ENCODE data around the gene NOTCH4. TPM values are rescaled to one million over a fixed set of nuclear protein-coding genes. Genes with fewer than 3 reads are reported as not detected.
"Not testable (repeated sequence)": the region's sequence is repeated elsewhere in the genome, so short reads cannot be mapped to it uniquely, and the experiment has no call there.

NOTCH4 gene
- total RNA-seq, 1 experiment from 2014 or later = 0.27 TPM

- no peak for DNase-seq (ENCODE audit: low spot score)
- in situ Hi-C loops (cut with HindIII; ENCODE audit: low sequenced_read_pairs) = no loop called here
Observed at GRCh38 chr6:32222333-32223230, 1.3 kb downstream of the NOTCH4 start.

- no peak for DNase-seq (ENCODE audit: low spot score)
- in situ Hi-C loops (cut with HindIII; ENCODE audit: low sequenced_read_pairs) = no loop called here
Observed at GRCh38 chr6:32220021-32220420, 3.8 kb downstream of the NOTCH4 start.

- in situ Hi-C loops (cut with HindIII; ENCODE audit: low sequenced_read_pairs) = no loop called here
- no peak for DNase-seq (ENCODE audit: low spot score)
Observed at GRCh38 chr6:32218167-32218566, 5.7 kb downstream of the NOTCH4 start.

- in situ Hi-C loops (cut with HindIII; ENCODE audit: low sequenced_read_pairs) = no loop called here
- DNase-seq (ENCODE audit: low spot score) = no peak
Observed at GRCh38 chr6:32216998-32217397, 6.9 kb downstream of the NOTCH4 start.

- in situ Hi-C loops (cut with HindIII; ENCODE audit: low sequenced_read_pairs) = no loop called here
- no peak for DNase-seq (ENCODE audit: low spot score)
Observed at GRCh38 chr6:32216285-32216684, 7.6 kb downstream of the NOTCH4 start.

GRCh38 chr6:32215617-32216016 is 8.2 kb downstream of the NOTCH4 start:
- in situ Hi-C loops (cut with HindIII; ENCODE audit: low sequenced_read_pairs) = no loop called here
- DNase-seq (ENCODE audit: low spot score) = no peak

GRCh38 chr6:32214126-32214525 is 9.7 kb downstream of the NOTCH4 start:
- in situ Hi-C loops (cut with HindIII; ENCODE audit: low sequenced_read_pairs) = no loop called here
- DNase-seq (ENCODE audit: low spot score) = no peak

GRCh38 chr6:32213649-32214048 is 10.2 kb downstream of the NOTCH4 start:
- no peak for DNase-seq (ENCODE audit: low spot score)
- in situ Hi-C loops (cut with HindIII; ENCODE audit: low sequenced_read_pairs) = no loop called here

- in situ Hi-C loops (cut with HindIII; ENCODE audit: low sequenced_read_pairs) = no loop called here
- DNase-seq (ENCODE audit: low spot score) = no peak
Observed at GRCh38 chr6:32212076-32212760, 11.6 kb downstream of the NOTCH4 start.

- in situ Hi-C loops (cut with HindIII; ENCODE audit: low sequenced_read_pairs); DNase-seq (ENCODE audit: low spot score): not testable (repeated sequence)
Observed at GRCh38 chr6:32211432-32211831, 12.4 kb downstream of the NOTCH4 start.

GRCh38 chr6:32210191-32210601 is 13.7 kb downstream of the NOTCH4 start:
- in situ Hi-C loops (cut with HindIII; ENCODE audit: low sequenced_read_pairs) = no loop called here
- DNase-seq (ENCODE audit: low spot score) = no peak

- in situ Hi-C loops (cut with HindIII; ENCODE audit: low sequenced_read_pairs) = no loop called here
- no peak for DNase-seq (ENCODE audit: low spot score)
Observed at GRCh38 chr6:32208996-32209395, 14.9 kb downstream of the NOTCH4 start.

GRCh38 chr6:32204268-32204715 is 19.6 kb downstream of the NOTCH4 start:
- in situ Hi-C loops (cut with HindIII; ENCODE audit: low sequenced_read_pairs) = no loop called here
- DNase-seq (ENCODE audit: low spot score) = no peak

GRCh38 chr6:32203426-32204267 is 20.2 kb downstream of the NOTCH4 start:
- in situ Hi-C loops (cut with HindIII; ENCODE audit: low sequenced_read_pairs) = no loop called here
- DNase-seq (ENCODE audit: low spot score) = no peak

GRCh38 chr6:32202186-32202585 is 21.7 kb downstream of the NOTCH4 start:
- in situ Hi-C loops (cut with HindIII; ENCODE audit: low sequenced_read_pairs) = no loop called here
- DNase-seq (ENCODE audit: low spot score) = no peak

- in situ Hi-C loops (cut with HindIII; ENCODE audit: low sequenced_read_pairs) = no loop called here
Observed at GRCh38 chr6:32200711-32201475, 23.0 kb downstream of the NOTCH4 start.

GRCh38 chr6:32198866-32199265 is 25.0 kb downstream of the NOTCH4 start:
- in situ Hi-C loops (cut with HindIII; ENCODE audit: low sequenced_read_pairs) = no loop called here
- DNase-seq (ENCODE audit: low spot score) = no peak

More at GRCh38 chr6:32200711-32201475, 23.0 kb downstream of the NOTCH4 start:
- DNase-seq (ENCODE audit: low spot score) = no peak

- DNase-seq (ENCODE audit: low spot score) = no peak
- in situ Hi-C loops (cut with HindIII; ENCODE audit: low sequenced_read_pairs) = no loop called here
Observed at GRCh38 chr6:32198345-32198696, 25.5 kb downstream of the NOTCH4 start.
